Naive B cell (primary cell): ENCODE data around the gene LRIG2. TPM values are rescaled to one million over a fixed set of nuclear protein-coding genes. Genes with fewer than 3 reads are reported as not detected.
"Not testable (repeated sequence)": the region's sequence is repeated elsewhere in the genome, so short reads cannot be mapped to it uniquely, and the experiment has no call there.

Source experiments
- ATAC-seq, 2 donors: fragments of 150-1000 bp; cut with Tn5 transposase; 2 replicates each; pipeline ENCODE4 v1.10.0; 2021; ENCODE audit warnings: low read depth in 2 of 2, mild to moderate bottlenecking in 2 of 2, moderate library complexity in 2 of 2
- DNase-seq: peaks from one replicate; pipeline ENCODE4 v3.0.0; 2022
- H3K27ac Mint-ChIP-seq, 6 donors: one replicate each; pipeline ENCODE4 v1.8.0; 2020 to 2022; ENCODE audit warnings: mild to moderate bottlenecking in 6 of 6, mixed read lengths in 6 of 6, moderate library complexity in 5 of 6, inconsistent platforms in 2 of 6
- H3K27me3 Mint-ChIP-seq, 3 donors: one replicate each; pipeline ENCODE4 v1.8.0; 2021 to 2022; ENCODE audit warnings: mixed read lengths in 3 of 3, mild to moderate bottlenecking in 1 of 3
- H3K36me3 Mint-ChIP-seq, 2 donors: one replicate each; pipeline ENCODE4 v1.8.0; 2020 to 2022; ENCODE audit warnings: mixed read lengths in 2 of 2, inconsistent platforms in 1 of 2, mild to moderate bottlenecking in 1 of 2
- H3K4me1 Mint-ChIP-seq, 3 donors: one replicate each; pipeline ENCODE4 v1.8.0; 2020 to 2022; ENCODE audit warnings: mixed read lengths in 3 of 3, inconsistent platforms in 1 of 3, mild to moderate bottlenecking in 1 of 3, moderate library complexity in 1 of 3
- H3K4me3 Mint-ChIP-seq, 8 donors: one replicate each; pipeline ENCODE4 v1.8.0; 2020 to 2022; ENCODE audit warnings: mild to moderate bottlenecking in 8 of 8, mixed read lengths in 8 of 8, moderate library complexity in 8 of 8, inconsistent platforms in 2 of 8
- H3K9me3 Mint-ChIP-seq, 7 donors: one replicate each; pipeline ENCODE4 v1.8.0; 2020 to 2022; ENCODE audit warnings: mixed read lengths in 7 of 7, mild to moderate bottlenecking in 5 of 7, inconsistent platforms in 2 of 7, moderate library complexity in 1 of 7
- polyA plus RNA-seq, 6 donors: library from polyadenylated mRNA; unstranded; fragments of 300-500 nt; fragmentation: Illumina TruSeq; gene quantifications; one replicate each; pipeline ENCODE4 v1.2.3, GENCODE V29; 2021; ENCODE audit warnings: low read depth in 6 of 6

LRIG2 gene, protein sequence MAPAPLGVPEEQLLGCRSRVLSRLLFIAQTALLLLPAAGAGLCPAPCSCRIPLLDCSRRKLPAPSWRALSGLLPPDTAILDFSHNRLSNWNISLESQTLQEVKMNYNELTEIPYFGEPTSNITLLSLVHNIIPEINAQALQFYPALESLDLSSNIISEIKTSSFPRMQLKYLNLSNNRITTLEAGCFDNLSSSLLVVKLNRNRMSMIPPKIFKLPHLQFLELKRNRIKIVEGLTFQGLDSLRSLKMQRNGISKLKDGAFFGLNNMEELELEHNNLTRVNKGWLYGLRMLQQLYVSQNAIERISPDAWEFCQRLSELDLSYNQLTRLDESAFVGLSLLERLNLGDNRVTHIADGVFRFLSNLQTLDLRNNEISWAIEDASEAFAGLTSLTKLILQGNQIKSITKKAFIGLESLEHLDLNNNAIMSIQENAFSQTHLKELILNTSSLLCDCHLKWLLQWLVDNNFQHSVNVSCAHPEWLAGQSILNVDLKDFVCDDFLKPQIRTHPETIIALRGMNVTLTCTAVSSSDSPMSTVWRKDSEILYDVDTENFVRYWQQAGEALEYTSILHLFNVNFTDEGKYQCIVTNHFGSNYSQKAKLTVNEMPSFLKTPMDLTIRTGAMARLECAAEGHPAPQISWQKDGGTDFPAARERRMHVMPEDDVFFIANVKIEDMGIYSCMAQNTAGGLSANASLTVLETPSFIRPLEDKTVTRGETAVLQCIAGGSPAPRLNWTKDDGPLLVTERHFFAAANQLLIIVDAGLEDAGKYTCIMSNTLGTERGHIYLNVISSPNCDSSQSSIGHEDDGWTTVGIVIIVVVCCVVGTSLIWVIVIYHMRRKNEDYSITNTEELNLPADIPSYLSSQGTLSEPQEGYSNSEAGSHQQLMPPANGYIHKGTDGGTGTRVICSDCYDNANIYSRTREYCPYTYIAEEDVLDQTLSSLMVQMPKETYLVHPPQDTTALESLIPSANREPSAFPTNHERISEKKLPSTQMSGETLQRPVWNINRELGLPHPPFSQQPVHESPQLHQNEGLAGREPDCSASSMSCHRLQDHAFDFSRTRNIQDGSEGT
- 1 to 10 TPM; 1.2 to 9.8 (median 4.3) TPM for polyA plus RNA-seq

DNA sequence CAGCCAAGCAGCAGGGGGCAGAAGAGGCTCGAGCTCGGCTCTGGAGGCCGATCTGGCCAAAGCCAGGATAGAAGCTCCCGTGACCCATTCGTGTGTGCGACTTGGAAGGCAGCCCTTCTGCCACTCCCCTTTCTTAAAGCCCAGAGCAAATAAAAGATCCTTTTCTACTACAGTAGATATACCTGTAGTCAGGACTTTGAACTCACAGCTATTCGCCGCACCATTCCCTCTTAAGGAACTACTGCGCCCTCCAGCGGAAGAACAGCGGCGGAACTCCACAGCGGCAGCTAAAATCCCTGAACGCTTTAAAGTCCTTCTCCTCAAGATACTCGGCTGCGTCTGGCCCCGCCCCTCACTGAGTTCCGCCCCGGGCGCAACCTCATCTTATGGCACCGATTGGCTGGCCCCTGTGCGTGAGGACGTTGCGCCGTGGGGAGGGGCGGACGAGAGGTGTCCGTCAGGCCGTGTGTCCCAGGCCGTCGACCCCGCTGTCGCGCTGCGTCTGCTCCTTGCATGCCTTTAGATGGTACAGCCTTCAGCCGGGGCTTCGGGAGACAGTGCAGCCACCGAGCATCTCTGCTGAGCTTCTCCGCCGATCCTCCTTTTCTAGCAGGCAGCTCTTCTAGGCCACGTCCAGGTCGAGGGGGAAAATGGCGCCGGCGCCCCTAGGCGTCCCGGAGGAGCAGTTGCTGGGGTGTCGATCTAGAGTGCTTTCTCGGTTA lies at the start of gene LRIG2:
Gene LRIG2 (plus strand): TSS at position 442 of the 722 bp plus-strand sequence. CDS start 209 bp downstream, at position 651.
- peak within 1 kb of the TSS; percentile 95 to 98 (median 96) for H3K27ac Mint-ChIP-seq
- no peaks in the 10 kb centered on the region for H3K9me3 Mint-ChIP-seq
- H3K4me3 Mint-ChIP-seq: peak within 1 kb of the TSS; percentile 96 to 100 (median 99)
- H3K4me1 Mint-ChIP-seq: peaks cover 15 to 39% (median 16%) of the 10 kb centered on the region in 3 donors
- H3K27me3 Mint-ChIP-seq: no peaks in the 10 kb centered on the region
- H3K36me3 Mint-ChIP-seq: no peaks in the 10 kb centered on the region
- peak; percentile 91 to 93 for ATAC-seq
- peak; percentile 96 for DNase-seq

DNA sequence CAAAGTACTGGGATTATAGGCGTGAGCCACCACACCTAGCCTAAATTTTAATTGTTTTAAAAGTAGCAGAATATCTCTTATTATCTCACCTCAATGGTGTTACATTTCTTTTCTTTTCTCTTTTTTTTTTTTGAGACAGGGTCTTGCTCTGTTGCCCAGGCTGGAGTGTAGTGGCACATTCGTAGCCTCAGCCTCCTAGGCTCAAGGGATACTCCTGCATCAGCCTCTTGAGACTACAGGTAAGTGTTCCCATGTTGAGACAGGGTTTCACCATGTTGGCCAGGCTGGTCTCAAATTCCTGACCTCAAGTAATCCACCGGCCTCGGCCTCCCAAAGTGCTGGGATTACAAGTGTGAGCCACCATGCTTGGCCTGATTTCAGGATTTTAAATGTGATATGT lies 49.7 kb upstream of the LRIG2 start:
- not testable (repeated sequence) for H3K27me3 Mint-ChIP-seq, ATAC-seq, H3K4me3 Mint-ChIP-seq, H3K36me3 Mint-ChIP-seq, H3K9me3 Mint-ChIP-seq, H3K27ac Mint-ChIP-seq, H3K4me1 Mint-ChIP-seq, DNase-seq

DNA sequence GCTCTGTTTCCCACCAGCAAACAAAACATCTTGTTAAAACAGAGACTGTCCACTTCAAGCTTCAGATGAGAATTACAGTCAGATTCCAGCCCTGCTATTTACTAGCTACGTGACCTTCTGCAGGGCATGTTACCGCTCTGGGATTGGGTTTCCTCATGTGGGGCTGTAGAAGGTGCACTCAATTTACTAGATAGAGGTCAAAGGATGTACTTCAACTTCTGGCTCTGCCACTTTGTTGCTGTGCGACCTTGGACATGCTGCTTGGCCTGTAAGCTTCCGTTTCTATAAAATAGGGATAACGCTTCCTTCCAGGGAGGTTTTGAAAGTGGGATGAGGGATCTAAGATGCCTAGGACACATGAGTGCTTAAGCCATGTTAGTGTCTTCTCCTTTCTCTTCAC lies 46.0 kb upstream of the LRIG2 start:
- Mint-ChIP-seq H3K27ac (no peak overlapping the region), H3K27me3 (no peaks in the 10 kb centered on the region), H3K4me1 (no peaks in the 10 kb centered on the region), H3K36me3 (no peaks in the 10 kb centered on the region), H3K4me3 (no peak overlapping the region), H3K9me3 (no peaks in the 10 kb centered on the region)
- no peak for DNase-seq
- no peak for ATAC-seq

DNA sequence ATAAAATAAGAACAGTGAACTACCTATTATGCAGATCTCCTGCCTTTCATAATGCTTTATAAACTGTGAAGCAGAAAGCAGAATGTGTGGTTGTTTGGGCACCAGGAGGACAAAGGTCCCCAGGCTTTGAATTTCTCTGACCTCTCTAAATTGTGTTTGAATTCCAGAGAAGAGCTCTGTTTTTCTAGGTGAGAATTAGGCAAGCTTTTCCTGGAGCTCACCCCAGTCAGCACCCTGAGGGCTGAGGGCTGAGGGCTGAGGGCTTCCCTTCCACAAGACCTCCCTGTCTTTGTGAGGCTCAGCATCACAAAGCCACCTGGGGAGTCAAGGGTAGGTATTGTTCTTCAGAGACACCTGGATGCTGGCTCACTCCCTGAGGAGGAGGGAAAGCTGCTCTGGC lies 45.5 kb upstream of the LRIG2 start:
- H3K4me3 Mint-ChIP-seq: no peak overlapping the region
- ATAC-seq (no peak), DNase-seq (no peak)
- H3K9me3 Mint-ChIP-seq: no peaks in the 10 kb centered on the region
- H3K36me3 Mint-ChIP-seq: no peaks in the 10 kb centered on the region
- no peaks in the 10 kb centered on the region for H3K4me1 Mint-ChIP-seq
- no peaks in the 10 kb centered on the region for H3K27me3 Mint-ChIP-seq
- H3K27ac Mint-ChIP-seq: no peak overlapping the region

DNA sequence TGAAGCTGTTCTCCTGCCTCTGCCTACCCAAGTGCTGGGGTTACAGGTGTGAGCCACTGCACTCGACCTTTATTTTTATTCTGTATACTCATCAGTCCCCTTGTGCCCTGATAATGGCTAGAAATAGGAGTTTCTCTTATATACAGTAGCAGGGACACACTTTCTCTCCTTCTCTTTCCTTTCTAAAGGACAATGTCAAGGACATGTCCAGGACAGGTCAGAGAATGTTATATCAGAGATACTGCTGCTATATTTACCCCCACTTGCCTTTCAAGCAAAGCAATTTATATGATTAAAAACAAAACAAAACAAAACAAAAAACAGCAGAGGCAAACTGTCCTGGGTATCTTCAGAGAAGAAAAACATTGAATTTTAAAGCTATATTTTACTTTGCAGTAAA lies 43.2 kb upstream of the LRIG2 start:
- H3K27ac Mint-ChIP-seq: peak overlapping the region in 1 of 6 donors; percentile 54
- ATAC-seq: no peak
- H3K27me3 Mint-ChIP-seq: no peaks in the 10 kb centered on the region
- H3K4me3 Mint-ChIP-seq: no peak overlapping the region
- no peak for DNase-seq
- H3K36me3 Mint-ChIP-seq: no peaks in the 10 kb centered on the region
- no peaks in the 10 kb centered on the region for H3K4me1 Mint-ChIP-seq
- H3K9me3 Mint-ChIP-seq: no peaks in the 10 kb centered on the region

DNA sequence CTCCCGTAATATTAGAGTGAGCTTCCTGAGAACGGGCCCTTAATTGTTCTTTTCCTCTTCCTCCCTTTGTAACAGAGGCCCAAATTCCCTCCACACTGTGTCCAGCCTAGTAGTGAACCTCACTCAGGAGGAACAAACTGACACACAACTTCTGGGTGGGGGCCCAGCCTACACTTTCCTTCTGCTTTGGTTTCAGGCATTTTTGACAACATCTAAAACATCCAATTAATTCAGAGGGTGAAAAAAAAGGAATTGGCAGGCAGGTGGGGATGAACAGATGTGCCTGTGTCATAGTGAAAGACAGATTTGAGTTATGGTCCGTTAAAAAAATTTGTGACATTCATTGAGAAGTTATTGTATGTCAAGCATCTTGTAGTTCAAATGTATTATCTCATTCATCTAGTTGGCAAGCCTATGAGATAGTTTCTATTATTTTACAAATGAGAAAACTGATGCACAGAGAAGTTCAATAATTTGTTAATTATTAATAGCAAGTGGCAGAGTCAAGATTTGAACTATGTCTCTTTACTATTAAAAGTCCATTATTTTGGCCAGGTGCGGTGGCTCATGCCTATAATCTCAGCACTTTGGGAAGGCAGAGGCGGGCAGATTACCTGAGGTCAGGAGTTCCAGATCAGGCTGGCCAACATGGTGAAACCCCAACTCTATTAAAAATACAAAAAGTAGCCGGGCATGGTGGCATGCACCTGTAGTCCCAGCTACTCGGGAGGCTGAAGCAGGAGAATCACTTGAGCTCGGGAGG lies 41.6 kb upstream of the LRIG2 start:
- Mint-ChIP-seq H3K27me3 (no peaks in the 10 kb centered on the region), H3K4me1 (no peaks in the 10 kb centered on the region), H3K36me3 (no peaks in the 10 kb centered on the region), H3K9me3 (no peaks in the 10 kb centered on the region), H3K27ac (peak overlapping the region in 1 of 6 donors; percentile 3), H3K4me3 (no peak overlapping the region)
- DNase-seq (no peak), ATAC-seq (no peak)

DNA sequence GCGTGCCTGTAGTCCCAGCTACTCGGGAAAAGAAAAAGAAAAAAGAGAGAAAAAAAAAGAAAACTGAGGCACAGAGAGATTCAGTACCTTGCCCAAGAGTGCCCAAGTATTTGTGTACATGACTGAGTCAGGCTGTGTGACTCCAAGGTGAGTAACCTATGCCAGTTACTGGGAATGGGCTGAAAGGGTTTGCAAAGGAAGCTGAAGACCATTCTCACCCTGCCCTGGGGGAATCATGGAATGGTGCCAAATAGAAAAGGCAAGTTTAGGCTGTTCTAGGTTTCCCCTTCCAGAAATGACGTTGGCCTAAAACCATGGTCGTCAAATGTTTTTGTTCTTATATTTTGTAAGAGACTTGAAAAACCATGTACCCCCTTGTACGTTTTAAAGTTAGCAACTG lies 37.9 kb upstream of the LRIG2 start:
- Mint-ChIP-seq H3K27me3 (no peaks in the 10 kb centered on the region), H3K4me1 (no peaks in the 10 kb centered on the region), H3K27ac (no peak overlapping the region), H3K36me3 (no peaks in the 10 kb centered on the region), H3K9me3 (no peaks in the 10 kb centered on the region), H3K4me3 (no peak overlapping the region)
- ATAC-seq (no peak), DNase-seq (no peak)

DNA sequence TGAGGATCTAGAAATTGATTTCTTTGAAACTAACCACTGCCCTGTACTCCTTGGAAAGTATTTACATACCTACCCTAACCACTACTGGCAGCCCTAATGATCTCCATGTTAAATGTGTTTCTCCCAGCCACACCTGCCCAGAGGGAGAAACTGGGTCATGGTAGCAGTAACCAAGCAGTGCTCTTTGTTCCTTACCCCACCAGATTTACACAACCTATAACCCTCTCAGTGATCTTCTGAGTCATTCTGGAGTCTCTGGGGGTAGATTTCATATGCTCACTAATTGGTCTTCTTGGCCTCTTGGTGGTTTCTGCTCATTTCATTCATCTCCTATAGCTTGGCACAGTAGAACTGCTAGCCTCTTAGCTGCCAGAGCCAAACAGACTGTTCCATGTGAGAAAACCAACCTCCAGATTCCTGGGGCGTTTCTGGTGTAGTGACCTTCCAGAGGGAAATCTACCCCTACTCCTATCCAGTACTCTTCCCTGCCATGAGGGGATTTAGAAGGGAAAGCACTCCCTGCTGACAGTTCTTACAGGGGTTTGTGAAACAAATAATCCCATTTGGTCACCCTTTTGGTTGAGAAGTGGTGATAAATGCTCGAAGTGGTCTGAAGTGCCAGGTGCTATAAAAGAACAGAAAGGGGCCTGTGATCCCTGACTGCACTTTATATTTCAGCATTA lies 36.2 kb upstream of the LRIG2 start:
- Mint-ChIP-seq H3K4me1 (peaks cover 0 to 4% (median 3%) of the 10 kb centered on the region in 3 donors), H3K36me3 (no peaks in the 10 kb centered on the region), H3K27ac (no peak overlapping the region), H3K4me3 (no peak overlapping the region), H3K9me3 (no peaks in the 10 kb centered on the region), H3K27me3 (no peaks in the 10 kb centered on the region)
- ATAC-seq: no peak
- DNase-seq: no peak

DNA sequence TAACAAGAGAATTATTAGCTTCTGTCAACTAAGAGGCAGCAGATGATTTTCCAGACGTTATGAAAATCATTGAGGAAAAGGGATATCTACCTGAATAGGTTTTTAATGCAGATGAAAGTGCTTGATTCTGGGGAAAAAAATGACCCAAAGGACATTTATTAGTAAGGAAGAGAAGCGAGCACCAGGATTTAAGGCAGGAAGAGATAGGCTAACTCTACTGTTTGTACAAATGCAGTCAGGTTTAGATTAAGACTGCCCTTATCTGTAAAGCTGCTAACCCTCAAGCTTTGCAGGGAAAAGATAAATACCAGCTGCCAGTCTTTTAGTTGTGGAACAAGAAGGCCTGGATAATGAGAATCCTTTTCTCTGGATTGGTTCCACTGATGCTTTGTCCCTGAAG lies 33.0 kb upstream of the LRIG2 start:
- DNase-seq (no peak), ATAC-seq (no peak)
- peaks cover 0 to 11% (median 4%) of the 10 kb centered on the region in 3 donors for H3K27me3 Mint-ChIP-seq
- H3K36me3 Mint-ChIP-seq: no peaks in the 10 kb centered on the region
- no peak overlapping the region for H3K4me3 Mint-ChIP-seq
- no peaks in the 10 kb centered on the region for H3K9me3 Mint-ChIP-seq
- no peak overlapping the region for H3K27ac Mint-ChIP-seq
- H3K4me1 Mint-ChIP-seq: peaks cover 3 to 17% (median 15%) of the 10 kb centered on the region in 3 donors

DNA sequence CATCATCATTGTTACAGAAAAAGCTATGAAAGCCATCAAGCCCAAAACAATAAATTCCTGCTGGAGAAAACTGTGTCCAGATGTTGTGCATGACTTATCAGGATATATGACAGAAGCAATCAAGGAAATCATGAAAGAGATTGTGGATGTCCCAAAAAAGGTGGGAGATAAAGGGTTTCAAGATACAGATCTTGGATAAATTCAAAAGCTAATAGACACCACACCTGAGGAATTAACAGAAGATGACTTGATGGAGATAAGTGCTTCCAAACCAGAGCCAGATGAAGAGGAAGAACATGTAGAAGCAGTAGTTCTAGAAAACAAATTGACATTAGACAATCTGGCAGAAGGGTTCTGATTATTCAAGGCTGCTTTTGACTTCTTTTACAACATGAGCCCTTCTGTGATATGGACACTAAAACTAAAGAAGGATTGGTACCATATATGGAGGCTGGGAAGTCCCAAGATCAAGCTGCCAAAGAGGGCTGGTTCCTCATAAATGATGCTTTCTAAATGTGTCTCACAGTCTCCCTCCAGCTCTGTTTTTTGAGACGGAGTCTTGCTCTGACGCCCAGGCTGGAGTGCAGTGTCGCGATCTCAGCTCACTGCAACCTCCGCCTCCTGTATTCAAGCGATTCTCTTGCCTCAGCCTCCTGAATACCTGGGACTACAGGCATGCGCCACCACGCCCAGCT lies 32.1 kb upstream of the LRIG2 start:
- Mint-ChIP-seq H3K27me3 (peaks cover 0 to 11% (median 4%) of the 10 kb centered on the region in 3 donors), H3K4me1 (peaks cover 3 to 17% (median 15%) of the 10 kb centered on the region in 3 donors), H3K27ac (peak overlapping the region in 1 of 6 donors; percentile 56), H3K4me3 (no peak overlapping the region), H3K9me3 (no peaks in the 10 kb centered on the region), H3K36me3 (no peaks in the 10 kb centered on the region)
- ATAC-seq (peak in 1 of 2 donors; percentile 33), DNase-seq (no peak)

DNA sequence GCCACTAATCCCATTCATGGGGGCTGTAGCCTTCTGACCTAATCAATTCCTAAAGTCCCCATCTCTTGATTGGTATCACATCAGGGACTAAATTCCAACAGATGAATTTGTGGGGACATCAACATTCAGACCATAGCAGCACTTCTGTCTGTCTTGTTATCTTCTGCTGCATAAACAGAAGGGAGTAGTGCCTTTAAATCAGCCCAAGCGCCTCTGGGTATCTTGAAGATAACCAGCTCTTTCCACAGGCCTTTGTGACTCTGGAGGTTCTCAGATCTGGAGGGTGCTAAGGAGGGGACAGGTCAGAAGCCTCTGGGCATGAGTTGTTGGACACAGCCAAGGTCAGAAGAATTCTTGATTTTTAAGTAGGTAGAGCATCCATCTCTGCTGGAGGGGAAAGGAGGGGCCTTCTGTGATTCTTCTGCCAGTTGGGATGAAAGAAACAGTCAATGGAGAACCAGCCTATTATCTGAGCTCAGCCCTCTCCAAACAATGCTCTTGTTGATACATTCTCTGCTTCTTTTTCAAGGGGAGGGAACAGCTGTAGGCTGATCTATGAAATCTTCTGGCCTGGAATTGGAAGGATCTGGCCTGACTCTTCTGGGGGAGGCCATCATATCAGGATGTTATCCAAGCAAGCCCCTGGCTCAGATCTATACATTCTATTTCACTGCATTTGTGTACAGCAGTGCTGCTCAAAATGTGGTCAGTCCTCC lies 31.3 kb upstream of the LRIG2 start:
- no peak overlapping the region for H3K4me3 Mint-ChIP-seq
- no peaks in the 10 kb centered on the region for H3K9me3 Mint-ChIP-seq
- peaks cover 3 to 22% (median 15%) of the 10 kb centered on the region in 3 donors for H3K4me1 Mint-ChIP-seq
- ATAC-seq (no peak), DNase-seq (no peak)
- H3K36me3 Mint-ChIP-seq: no peaks in the 10 kb centered on the region
- H3K27me3 Mint-ChIP-seq: peaks cover 0 to 11% (median 4%) of the 10 kb centered on the region in 3 donors
- peak overlapping the region in 3 of 6 donors; percentile 46 to 57 (median 56) for H3K27ac Mint-ChIP-seq
